ENCODE data around the gene FAM187B. TPM values are rescaled to one million over a fixed set of nuclear protein-coding genes. Genes with fewer than 3 reads are reported as not detected.

FAM187B gene
- total RNA-seq, 1 donor from 2014 or later: not detected

DNA sequence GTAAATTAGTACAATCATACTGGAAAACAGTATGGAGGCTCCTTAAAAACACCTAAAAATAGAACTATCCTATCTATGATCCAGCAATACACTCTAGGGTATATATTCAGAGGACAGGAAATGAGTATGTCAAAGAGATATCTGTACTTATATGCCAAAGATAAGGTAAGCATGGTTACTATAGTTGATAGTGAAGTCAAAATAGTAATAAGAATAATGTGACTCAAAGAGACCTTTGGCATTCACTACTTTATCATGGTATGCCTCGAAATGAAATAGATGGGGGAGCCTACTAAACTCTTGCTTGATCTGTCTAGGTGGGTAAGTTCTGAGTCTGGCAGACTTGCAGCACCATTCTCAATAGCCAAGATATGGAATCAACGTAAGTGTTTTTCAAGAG is 43.7 kb downstream of the FAM187B start:
- TF ChIP-seq, protein P1, sequence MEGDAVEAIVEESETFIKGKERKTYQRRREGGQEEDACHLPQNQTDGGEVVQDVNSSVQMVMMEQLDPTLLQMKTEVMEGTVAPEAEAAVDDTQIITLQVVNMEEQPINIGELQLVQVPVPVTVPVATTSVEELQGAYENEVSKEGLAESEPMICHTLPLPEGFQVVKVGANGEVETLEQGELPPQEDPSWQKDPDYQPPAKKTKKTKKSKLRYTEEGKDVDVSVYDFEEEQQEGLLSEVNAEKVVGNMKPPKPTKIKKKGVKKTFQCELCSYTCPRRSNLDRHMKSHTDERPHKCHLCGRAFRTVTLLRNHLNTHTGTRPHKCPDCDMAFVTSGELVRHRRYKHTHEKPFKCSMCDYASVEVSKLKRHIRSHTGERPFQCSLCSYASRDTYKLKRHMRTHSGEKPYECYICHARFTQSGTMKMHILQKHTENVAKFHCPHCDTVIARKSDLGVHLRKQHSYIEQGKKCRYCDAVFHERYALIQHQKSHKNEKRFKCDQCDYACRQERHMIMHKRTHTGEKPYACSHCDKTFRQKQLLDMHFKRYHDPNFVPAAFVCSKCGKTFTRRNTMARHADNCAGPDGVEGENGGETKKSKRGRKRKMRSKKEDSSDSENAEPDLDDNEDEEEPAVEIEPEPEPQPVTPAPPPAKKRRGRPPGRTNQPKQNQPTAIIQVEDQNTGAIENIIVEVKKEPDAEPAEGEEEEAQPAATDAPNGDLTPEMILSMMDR (IDR thresholded peaks at IDR 0.05): no peak
- Mint-ChIP-seq H3K36me3 (ENCODE audit: low read depth) (peaks cover 5% of the 10 kb centered on the region), H3K4me1 (ENCODE audit: low read depth) (no peaks in the 10 kb centered on the region), H3K4me3 (ENCODE audit: unreplicated experiment) (no peak overlapping the region), H3K9me3 (ENCODE audit: low read depth) (peaks cover 19% of the 10 kb centered on the region), H3K27ac (ENCODE audit: unreplicated experiment) (no peak overlapping the region), H3K27me3 (ENCODE audit: low read depth) (peaks cover 11% of the 10 kb centered on the region)
- no peak for DNase-seq (ENCODE audit: low spot score)

DNA sequence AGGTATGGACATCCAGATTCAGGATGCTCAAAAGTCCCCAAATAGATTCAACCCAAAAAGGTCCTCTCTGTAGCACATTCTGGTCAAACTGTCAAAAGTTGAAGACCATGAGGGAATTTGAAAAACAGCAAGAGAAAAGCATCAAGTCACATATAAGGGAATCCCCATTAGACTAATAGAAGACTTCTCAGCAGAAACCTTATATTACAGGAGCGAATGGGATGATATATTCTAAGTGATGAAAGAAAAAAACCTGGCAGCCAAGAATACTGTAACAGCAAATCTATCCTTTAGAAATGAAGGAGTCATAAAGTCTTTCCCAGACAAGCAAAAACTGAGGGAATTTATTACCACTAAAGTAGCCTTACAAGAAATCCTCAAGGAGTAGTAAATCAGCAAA is 44.3 kb downstream of the FAM187B start:
- Mint-ChIP-seq H3K4me3 (ENCODE audit: unreplicated experiment) (no peak overlapping the region), H3K4me1 (ENCODE audit: low read depth) (no peaks in the 10 kb centered on the region), H3K27ac (ENCODE audit: unreplicated experiment) (no peak overlapping the region), H3K9me3 (ENCODE audit: low read depth) (peaks cover 19% of the 10 kb centered on the region), H3K27me3 (ENCODE audit: low read depth) (peaks cover 11% of the 10 kb centered on the region), H3K36me3 (ENCODE audit: low read depth) (peaks cover 5% of the 10 kb centered on the region)
- DNase-seq (ENCODE audit: low spot score): no peak
- TF ChIP-seq, protein P1 (IDR thresholded peaks at IDR 0.05): no peak

DNA sequence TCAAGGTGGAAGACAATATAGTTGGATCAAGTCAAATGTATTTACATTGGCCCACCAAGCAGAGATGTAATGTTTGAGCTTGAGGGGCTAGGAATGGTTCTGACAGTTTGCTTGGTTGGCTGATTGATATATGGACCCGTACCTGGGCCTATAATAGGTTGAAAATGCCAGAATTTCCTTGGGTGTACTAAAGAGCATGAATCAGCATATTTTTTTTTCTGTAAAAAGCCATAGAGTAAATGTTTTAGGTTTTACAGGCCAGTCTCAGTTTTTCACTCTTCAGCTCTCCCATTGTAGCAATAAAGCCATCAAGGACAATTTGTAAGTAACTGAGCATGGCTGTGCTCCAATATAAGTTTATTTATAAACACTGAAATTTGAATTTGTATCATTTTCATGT is 47.2 kb downstream of the FAM187B start:
- Mint-ChIP-seq H3K4me3 (ENCODE audit: unreplicated experiment) (no peak overlapping the region), H3K4me1 (ENCODE audit: low read depth) (no peaks in the 10 kb centered on the region), H3K9me3 (ENCODE audit: low read depth) (peaks cover 13% of the 10 kb centered on the region), H3K27ac (ENCODE audit: unreplicated experiment) (no peak overlapping the region), H3K36me3 (ENCODE audit: low read depth) (peaks cover 3% of the 10 kb centered on the region), H3K27me3 (ENCODE audit: low read depth) (peaks cover 13% of the 10 kb centered on the region)
- no peak for DNase-seq (ENCODE audit: low spot score)
- TF ChIP-seq, protein P1 (IDR thresholded peaks at IDR 0.05): no peak

DNA sequence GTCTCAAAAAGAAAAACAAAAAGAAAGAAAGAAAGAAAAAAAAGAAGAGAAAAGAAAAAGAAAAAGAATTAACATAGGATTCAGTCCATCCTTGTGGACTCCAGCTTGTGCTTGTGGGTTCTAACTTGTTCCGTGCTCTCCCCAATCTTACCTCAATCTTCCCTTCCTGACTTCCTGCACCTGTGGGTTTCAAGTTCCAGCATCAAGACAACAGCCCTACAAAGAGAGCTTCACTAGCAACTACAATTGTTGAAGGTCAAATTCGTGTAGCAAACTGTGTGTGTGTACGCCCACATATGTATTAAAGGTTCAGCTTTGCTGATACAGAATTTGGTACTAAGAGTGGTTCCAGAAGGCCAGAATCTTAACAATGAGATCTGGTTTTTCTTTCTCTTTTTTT is 48.7 kb downstream of the FAM187B start:
- H3K27me3 Mint-ChIP-seq (ENCODE audit: low read depth): peaks cover 9% of the 10 kb centered on the region
- peaks cover 8% of the 10 kb centered on the region for H3K9me3 Mint-ChIP-seq (ENCODE audit: low read depth)
- H3K27ac Mint-ChIP-seq (ENCODE audit: unreplicated experiment): no peak overlapping the region
- H3K4me3 Mint-ChIP-seq (ENCODE audit: unreplicated experiment): no peak overlapping the region
- peaks cover 5% of the 10 kb centered on the region for H3K4me1 Mint-ChIP-seq (ENCODE audit: low read depth)
- H3K36me3 Mint-ChIP-seq (ENCODE audit: low read depth): peaks cover 3% of the 10 kb centered on the region
- no peak for DNase-seq (ENCODE audit: low spot score)
- TF ChIP-seq, protein P1 (IDR thresholded peaks at IDR 0.05): no peak

DNA sequence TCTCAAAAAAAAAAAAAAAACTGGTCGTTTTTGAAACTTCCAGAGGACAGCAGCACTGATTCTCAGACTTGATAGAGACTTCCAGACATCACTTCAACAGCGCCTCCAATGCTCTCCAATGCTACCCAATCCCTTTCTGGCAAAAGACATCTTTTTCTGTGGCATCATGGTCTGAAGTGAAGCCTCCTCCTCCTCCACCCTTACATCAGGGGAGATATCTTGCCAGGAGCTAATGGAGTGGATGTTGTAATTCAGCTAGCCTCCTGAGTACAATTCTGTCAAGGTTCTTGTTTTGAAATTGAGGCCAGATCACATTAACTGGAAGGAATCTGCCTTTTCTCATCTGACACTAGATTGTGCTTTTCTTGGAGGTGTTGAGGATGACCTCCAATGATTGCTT is 49.8 kb downstream of the FAM187B start:
- Mint-ChIP-seq H3K4me3 (ENCODE audit: unreplicated experiment) (no peak overlapping the region), H3K36me3 (ENCODE audit: low read depth) (peaks cover 1% of the 10 kb centered on the region), H3K9me3 (ENCODE audit: low read depth) (no peaks in the 10 kb centered on the region), H3K4me1 (ENCODE audit: low read depth) (peaks cover 5% of the 10 kb centered on the region), H3K27ac (ENCODE audit: unreplicated experiment) (no peak overlapping the region), H3K27me3 (ENCODE audit: low read depth) (peaks cover 3% of the 10 kb centered on the region)
- DNase-seq (ENCODE audit: low spot score): no peak
- TF ChIP-seq, protein P1 (IDR thresholded peaks at IDR 0.05): no peak

Measured in chondrocyte (in vitro differentiated cells).